RWPE1 (cell line): Measurements from ENCODE around the gene CACNA2D3.

Source experiments
- CTCF ChIA-PET: fragments of 350-600 bp; sonication (Branson Sonifier 250); formaldehyde crosslinking; extraction: SDS; loops from one replicate; lab custom pipeline; 2021; lab: Yijun Ruan, JAX
- POLR2A ChIA-PET: fragments of 400-600 bp; formaldehyde crosslinking; extraction: SDS; loops from one replicate; lab custom pipeline; 2020; ENCODE audit warnings: antibody characterized with exemption; ENCODE audit not compliant: low non-redundant PET; lab: Yijun Ruan, JAX
- DNase-seq: peaks from one replicate; pipeline ENCODE4 v3.0.0; 2012; ENCODE audit warnings: low spot score
- H3K27ac ChIP-seq: fragments of 450-650 bp; 2 replicates; pipeline ENCODE4 v1.5.1; 2017
- TF ChIP-seq, protein P1 (sequence below): fragments of 450-650 bp; conservative IDR thresholded peaks from 2 replicates; pipeline ENCODE4 v1.5.1; 2017; ENCODE audit warnings: low read depth, mild to moderate bottlenecking

The CACNA2D3 gene

DNA sequence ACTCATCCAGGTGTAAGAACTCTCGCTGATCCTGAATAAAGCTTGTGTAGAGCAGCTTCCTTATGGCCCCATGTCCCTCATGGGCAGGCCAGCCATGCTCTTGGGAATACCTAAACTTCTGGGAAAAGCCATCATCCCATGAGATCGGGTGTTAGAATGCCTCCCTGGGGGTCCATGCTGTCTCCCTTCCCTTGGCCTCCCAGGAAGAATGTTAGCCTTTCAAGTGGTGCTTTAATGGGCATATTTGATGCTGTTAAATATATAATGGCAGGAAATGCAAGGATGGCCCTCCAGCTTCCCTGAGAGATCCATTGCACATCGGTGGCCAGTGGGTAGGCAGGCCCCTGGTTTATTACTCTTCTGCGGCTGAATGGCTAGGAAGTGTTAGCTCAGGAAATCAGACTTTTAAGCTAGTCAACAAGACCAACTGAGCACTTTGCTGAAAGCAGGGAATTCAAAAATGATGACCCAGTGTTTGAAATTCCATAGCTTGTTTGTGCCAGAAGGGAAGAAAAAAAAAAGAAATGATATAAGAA, 866.0 kb downstream of the CACNA2D3 start:
- ChIA-PET CTCF (no interaction called here), POLR2A (no interaction called here)
- TF ChIP-seq, protein P1, sequence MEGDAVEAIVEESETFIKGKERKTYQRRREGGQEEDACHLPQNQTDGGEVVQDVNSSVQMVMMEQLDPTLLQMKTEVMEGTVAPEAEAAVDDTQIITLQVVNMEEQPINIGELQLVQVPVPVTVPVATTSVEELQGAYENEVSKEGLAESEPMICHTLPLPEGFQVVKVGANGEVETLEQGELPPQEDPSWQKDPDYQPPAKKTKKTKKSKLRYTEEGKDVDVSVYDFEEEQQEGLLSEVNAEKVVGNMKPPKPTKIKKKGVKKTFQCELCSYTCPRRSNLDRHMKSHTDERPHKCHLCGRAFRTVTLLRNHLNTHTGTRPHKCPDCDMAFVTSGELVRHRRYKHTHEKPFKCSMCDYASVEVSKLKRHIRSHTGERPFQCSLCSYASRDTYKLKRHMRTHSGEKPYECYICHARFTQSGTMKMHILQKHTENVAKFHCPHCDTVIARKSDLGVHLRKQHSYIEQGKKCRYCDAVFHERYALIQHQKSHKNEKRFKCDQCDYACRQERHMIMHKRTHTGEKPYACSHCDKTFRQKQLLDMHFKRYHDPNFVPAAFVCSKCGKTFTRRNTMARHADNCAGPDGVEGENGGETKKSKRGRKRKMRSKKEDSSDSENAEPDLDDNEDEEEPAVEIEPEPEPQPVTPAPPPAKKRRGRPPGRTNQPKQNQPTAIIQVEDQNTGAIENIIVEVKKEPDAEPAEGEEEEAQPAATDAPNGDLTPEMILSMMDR, result no peak
- no peak for DNase-seq
- H3K27ac ChIP-seq, result no peak overlapping the region

DNA sequence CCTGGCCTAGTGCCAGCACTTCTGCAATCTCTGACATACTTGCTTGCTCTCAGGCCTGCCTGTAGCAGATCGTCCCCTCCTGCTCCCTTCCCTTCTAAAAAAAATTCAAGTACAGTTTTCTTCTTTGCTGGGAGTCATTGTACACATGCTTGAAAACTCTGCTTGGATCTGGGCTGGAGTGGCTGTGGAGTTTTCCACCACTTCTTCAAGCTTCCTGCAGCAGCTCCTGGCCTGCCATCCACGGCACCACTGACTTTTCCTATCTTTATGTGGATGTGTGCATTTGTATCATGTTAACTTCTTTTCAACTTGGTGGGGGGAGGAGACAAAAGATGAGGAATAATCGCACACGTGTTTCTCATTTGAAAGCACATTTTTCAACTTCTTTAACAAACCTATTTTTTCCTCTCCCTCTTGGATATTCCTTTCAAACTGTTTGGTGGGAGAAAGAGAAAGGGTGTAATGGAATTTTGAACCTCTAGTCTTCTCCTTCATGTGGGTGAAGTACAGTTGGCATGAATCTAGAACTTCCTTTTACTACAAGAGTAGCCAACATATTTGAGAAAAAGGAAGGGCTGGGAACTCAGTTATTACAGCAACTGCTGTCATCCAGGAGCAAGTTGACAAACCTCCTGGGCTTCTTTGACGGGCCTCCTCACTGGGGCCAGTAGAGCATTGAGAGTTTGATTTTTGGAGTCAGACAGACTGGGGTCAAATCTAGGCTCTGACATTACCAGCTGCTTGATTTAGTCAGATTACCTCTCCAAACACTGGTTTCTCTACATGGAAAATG, 866.7 kb downstream of the CACNA2D3 start:
- no peak for DNase-seq
- POLR2A ChIA-PET, result no interaction called here
- H3K27ac ChIP-seq, result no peak overlapping the region
- TF ChIP-seq, protein P1, result no peak
- CTCF ChIA-PET, result no interaction called here

DNA sequence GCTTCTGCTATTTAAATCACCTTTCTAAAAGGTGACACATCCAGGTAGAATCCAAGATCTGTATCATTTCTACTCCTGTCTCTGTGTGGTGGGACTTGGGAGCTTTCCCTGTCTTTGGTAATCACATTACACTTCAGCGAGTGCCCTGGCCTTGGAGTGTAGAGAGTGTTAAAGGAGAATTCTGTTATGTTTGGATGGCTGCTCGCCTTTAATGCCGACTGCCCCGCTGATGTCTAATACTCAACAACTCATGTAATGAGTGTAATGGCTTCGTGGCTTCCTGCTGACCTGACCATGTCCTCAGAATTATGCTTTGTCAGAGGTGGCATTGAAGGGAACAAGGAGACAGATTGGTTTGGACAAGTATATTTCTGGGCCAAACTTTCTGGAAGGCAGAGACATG, 871.8 kb downstream of the CACNA2D3 start:
- no peak for DNase-seq
- TF ChIP-seq, protein P1, result no peak
- H3K27ac ChIP-seq, result no peak overlapping the region
- ChIA-PET POLR2A (no interaction called here), CTCF (no interaction called here)

DNA sequence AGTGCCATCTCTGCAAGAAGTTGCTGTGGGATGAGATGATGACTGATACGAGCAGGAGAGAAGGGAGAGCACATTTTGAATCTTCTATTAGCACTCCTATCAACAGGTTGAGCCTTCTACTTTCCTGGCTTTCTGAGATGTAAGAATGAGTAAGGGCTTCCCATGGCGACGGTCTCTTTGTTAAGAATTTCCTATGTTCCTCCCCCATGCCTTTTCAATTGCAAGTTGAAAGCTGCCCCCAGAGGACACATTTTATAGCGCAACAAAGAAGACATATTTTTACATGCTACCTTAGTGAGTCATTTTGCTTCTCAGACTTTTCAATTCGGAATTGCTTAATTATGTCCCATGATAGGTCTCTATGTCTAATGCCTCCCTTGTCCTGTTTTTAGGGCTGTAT, 876.8 kb downstream of the CACNA2D3 start:
- no peak overlapping the region for H3K27ac ChIP-seq
- ChIA-PET POLR2A (no interaction called here), CTCF (interaction anchor here (0.6 to 0.7 kb wide), 2 partner anchors 14 to 785 kb away, joined by 3 read pairs; no protein-coding TSS in a partner anchor)
- TF ChIP-seq, protein P1, result no peak
- DNase-seq, result peak; percentile 45

DNA sequence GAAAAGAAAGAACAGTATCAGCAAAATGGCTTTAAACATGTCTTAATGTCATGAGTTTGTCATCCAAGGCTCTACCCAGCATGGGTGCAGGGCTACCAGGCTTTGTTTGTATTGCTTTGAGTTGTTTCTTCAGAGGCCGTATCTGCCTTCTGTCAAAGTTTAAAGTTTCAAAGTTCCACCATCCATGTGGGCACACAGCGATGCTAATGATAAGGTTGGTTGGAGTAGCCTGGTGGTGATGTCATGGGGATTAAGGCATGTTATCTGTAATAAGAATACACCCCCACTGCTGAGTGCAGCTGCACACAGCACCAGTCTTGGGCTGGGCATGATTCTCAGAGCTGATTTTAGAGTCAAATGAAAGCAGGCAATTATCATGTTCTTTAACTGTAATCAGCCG, 877.5 kb downstream of the CACNA2D3 start:
- POLR2A ChIA-PET, result no interaction called here
- DNase-seq, result no peak
- TF ChIP-seq, protein P1, result no peak
- no peak overlapping the region for H3K27ac ChIP-seq
- CTCF ChIA-PET, result interaction anchor here (0.6 kb wide), 1 partner anchor 125 kb away, joined by 4 read pairs; no protein-coding TSS in a partner anchor

DNA sequence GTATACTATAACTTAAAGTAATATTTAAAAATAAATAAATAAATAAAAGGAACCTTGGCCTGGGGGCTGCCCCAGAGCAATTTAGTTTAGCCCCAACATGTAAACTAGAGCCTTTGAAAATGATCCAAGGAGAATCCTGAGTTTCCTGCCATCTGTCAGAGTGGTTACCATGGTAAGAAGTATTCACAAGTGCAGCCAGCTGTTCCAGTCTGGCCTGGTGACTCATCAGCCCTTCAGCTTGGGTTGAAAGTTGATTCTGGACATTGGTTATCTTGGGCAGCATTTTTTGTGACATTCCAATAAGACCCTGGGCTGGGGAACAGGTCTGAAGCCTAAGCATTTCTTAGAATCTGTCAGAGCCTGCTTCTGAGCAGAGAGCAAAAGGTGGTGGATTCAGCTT, 878.2 kb downstream of the CACNA2D3 start:
- no peak overlapping the region for H3K27ac ChIP-seq
- peak; percentile 39 for DNase-seq
- POLR2A ChIA-PET, result no interaction called here
- TF ChIP-seq, protein P1, result no peak
- CTCF ChIA-PET, result no interaction called here
